ENCODE measurements around the gene PIP5KL1.

GRCh38 chr9:127926906-127927200, 3.7 kb downstream of the PIP5KL1 start:
- no peak for TF ChIP-seq CTCF (conservative IDR thresholded peaks at IDR 0.05; ENCODE audit: low read length)
- TF ChIP-seq EZH2phosphoT487 (IDR thresholded peaks at IDR 0.05; ENCODE audit: borderline replicate concordance, low read depth, low read length), result no peak

Data from OCI-LY7 (cell line).